KOPT-K1 (cell line): Measurements from ENCODE around the gene MSRB1.

ENCODE experiments used
- H3K27ac ChIP-seq: fragments of 200-600 bp; sonication (generic); 2 replicates; pipeline ENCODE4 v1.5.1; 2016; ENCODE audit warnings: antibody characterized with exemption, mild to moderate bottlenecking, low read depth, low read length; ENCODE audit not compliant: poor library complexity, severe bottlenecking
- H3K36me3 ChIP-seq: fragments of 200-600 bp; sonication (generic); 2 replicates; pipeline ENCODE4 v1.5.1; 2017; ENCODE audit warnings: antibody characterized with exemption, mild to moderate bottlenecking, low read length, moderate library complexity; ENCODE audit not compliant: insufficient read depth
- H3K9me3 ChIP-seq: fragments of 200-600 bp; sonication (generic); 2 replicates; pipeline ENCODE4 v1.5.1; 2017; ENCODE audit warnings: antibody characterized with exemption, low read length, mild to moderate bottlenecking; ENCODE audit not compliant: insufficient read depth, poor library complexity, severe bottlenecking

Gene MSRB1

GRCh38 chr16:1895068-1895467, 47.9 kb downstream of the MSRB1 start:
- Histone ChIP-seq H3K9me3 (no peaks in the 10 kb centered on the region), H3K36me3 (no peaks in the 10 kb centered on the region), H3K27ac (no peak overlapping the region)

GRCh38 chr16:1890708-1891050, 52.3 kb downstream of the MSRB1 start:
- Histone ChIP-seq H3K36me3 (no peaks in the 10 kb centered on the region), H3K27ac (no peak overlapping the region), H3K9me3 (no peaks in the 10 kb centered on the region)

- H3K9me3 ChIP-seq: no peaks in the 10 kb centered on the region
- H3K27ac ChIP-seq: no peak overlapping the region
- H3K36me3 ChIP-seq: no peaks in the 10 kb centered on the region
Observed at GRCh38 chr16:1890024-1890707, 52.8 kb downstream of the MSRB1 start.
